Activated CD4-positive, alpha-beta T cell treated with anti-CD3 and anti-CD28 coated beads, Interleukin-10, Interleukin-2, amounts not matched to agents 100 ng/mL and 50 ng/mL, durations not matched to agents 16 hours and 8 hours (primary cell): ENCODE data around the gene MROH2B.

Source experiments
- DNase-seq: peaks from one replicate; pipeline ENCODE4 v3.0.0-alpha.2; 2020

MROH2B gene

GRCh38 chr5:41012318-41012717 is 58.8 kb downstream of the MROH2B start:
- no peak for DNase-seq

GRCh38 chr5:41010572-41010971 is 60.6 kb downstream of the MROH2B start:
- no peak for DNase-seq

GRCh38 chr5:41009232-41009631 is 61.9 kb downstream of the MROH2B start:
- DNase-seq = peak; percentile 2

GRCh38 chr5:41004931-41005330 is 66.2 kb downstream of the MROH2B start:
- DNase-seq = no peak

- no peak for DNase-seq
These were observed 67.3 kb downstream of the MROH2B start for GRCh38 chr5:41003670-41004376.

GRCh38 chr5:40999966-41000365 is 71.2 kb downstream of the MROH2B start:
- no peak for DNase-seq

- no peak for DNase-seq
These were observed 72.0 kb downstream of the MROH2B start for GRCh38 chr5:40999142-40999541.

- DNase-seq = no peak
These were observed 75.1 kb downstream of the MROH2B start for GRCh38 chr5:40995801-40996586.

GRCh38 chr5:40991981-40992559 is 79.1 kb downstream of the MROH2B start:
- DNase-seq = no peak

- DNase-seq = no peak
These were observed 79.8 kb downstream of the MROH2B start for GRCh38 chr5:40991168-40991980.

GRCh38 chr5:40988746-40989510 is 82.2 kb downstream of the MROH2B start:
- no peak for DNase-seq

- DNase-seq = no peak
These were observed 83.8 kb downstream of the MROH2B start for GRCh38 chr5:40987349-40987748.

- no peak for DNase-seq
These were observed 84.5 kb downstream of the MROH2B start for GRCh38 chr5:40986666-40987065.

- no peak for DNase-seq
These were observed 85.6 kb downstream of the MROH2B start for GRCh38 chr5:40985501-40985900.

GRCh38 chr5:40984884-40985283 is 86.3 kb downstream of the MROH2B start:
- DNase-seq = no peak

- no peak for DNase-seq
These were observed 87.4 kb downstream of the MROH2B start for GRCh38 chr5:40983781-40984180.

- DNase-seq = no peak
These were observed 89.7 kb downstream of the MROH2B start for GRCh38 chr5:40981420-40981819.

GRCh38 chr5:40976836-40977235 is 94.3 kb downstream of the MROH2B start:
- no peak for DNase-seq

- DNase-seq = no peak
These were observed 95.1 kb downstream of the MROH2B start for GRCh38 chr5:40976041-40976440.

- DNase-seq = no peak
These were observed 97.7 kb downstream of the MROH2B start for GRCh38 chr5:40973364-40974004.

- DNase-seq = no peak
These were observed 98.7 kb downstream of the MROH2B start for GRCh38 chr5:40972434-40972833.
